ENCODE results near the gene GFPT2.
A peak's percentile ranks its signal among the peaks of the same experiment; 100 is the strongest.

Gene GFPT2

DNA sequence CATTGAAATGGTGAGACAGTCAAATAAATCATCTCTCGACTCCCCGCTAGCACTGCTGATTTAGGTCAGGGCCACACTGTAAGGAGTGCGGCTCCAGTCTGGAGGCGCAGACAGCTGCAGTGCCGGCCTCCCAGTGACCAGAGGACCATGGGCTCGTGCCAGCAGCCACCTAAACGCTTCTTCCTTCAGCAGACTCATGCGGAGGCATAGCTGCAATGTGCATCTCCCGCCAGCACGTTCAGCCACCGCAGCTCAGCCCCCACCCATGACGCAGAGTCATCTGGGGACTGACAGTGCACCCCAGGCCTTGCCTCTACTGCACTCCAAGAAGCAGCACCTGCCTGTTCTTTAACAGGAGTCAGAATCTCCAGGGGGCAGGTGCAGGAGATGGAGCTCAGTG lies 47.7 kb downstream of the GFPT2 start:
- H3K4me3 ChIP-seq, result no peak overlapping the region
- TF ChIP-seq, protein P1, sequence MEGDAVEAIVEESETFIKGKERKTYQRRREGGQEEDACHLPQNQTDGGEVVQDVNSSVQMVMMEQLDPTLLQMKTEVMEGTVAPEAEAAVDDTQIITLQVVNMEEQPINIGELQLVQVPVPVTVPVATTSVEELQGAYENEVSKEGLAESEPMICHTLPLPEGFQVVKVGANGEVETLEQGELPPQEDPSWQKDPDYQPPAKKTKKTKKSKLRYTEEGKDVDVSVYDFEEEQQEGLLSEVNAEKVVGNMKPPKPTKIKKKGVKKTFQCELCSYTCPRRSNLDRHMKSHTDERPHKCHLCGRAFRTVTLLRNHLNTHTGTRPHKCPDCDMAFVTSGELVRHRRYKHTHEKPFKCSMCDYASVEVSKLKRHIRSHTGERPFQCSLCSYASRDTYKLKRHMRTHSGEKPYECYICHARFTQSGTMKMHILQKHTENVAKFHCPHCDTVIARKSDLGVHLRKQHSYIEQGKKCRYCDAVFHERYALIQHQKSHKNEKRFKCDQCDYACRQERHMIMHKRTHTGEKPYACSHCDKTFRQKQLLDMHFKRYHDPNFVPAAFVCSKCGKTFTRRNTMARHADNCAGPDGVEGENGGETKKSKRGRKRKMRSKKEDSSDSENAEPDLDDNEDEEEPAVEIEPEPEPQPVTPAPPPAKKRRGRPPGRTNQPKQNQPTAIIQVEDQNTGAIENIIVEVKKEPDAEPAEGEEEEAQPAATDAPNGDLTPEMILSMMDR (IDR thresholded peaks at IDR 0.05), result no peak
- peak; percentile 62 for DNase-seq (ENCODE audit: low spot score)

DNA sequence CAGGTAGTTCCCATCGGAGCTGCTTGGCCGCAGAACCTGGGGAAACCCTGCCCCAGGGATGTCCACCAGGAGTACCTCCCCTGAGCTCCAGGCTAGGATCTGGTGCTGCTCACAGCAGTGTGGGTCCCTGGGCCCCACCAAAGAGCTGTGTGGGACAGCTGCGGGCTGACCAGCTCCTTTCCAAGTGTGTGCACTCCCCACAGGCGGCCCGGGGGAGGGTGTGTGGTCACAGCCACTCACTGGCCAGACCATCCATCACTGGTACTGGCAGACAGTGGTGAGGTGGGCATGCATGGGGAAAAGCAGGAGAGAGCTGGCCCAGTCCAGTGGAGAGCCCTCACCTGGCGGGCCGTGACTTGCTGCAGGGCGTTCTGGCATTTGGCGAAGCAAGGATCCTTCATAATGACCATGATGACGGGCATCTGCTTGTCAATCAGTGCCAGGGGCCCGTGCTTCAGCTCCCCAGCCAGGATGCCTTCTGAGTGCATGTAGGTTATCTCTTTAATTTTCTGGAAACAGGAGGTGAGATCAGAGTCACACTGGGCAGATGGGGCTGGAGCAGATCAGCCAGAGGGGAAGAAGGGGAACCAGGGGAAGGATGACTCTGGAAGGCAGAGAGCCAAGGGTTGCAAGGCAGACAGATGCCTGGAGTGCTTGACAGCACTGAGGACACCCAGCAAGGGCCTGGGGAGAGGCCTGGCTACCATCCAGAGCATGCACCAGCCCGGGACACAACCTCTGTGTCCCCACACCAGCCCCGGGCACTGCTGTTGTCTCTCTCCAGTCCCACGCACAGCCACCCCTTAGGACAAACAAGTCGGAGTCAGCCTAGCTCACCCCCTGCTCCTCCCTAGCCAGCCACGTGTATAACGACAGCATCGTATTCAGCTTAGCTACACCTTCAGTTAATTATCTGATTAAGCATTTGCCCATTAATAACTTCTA lies 48.4 kb downstream of the GFPT2 start:
- Histone ChIP-seq H3K27ac (no peak overlapping the region), H3K4me3 (no peak overlapping the region)
- TF ChIP-seq, protein P1 (IDR thresholded peaks at IDR 0.05), result no peak
- DNase-seq (ENCODE audit: low spot score), result peak; percentile 60

More for the DNA sequence above, 47.7 kb downstream of the GFPT2 start:
- no peak overlapping the region for H3K27ac ChIP-seq

DNA sequence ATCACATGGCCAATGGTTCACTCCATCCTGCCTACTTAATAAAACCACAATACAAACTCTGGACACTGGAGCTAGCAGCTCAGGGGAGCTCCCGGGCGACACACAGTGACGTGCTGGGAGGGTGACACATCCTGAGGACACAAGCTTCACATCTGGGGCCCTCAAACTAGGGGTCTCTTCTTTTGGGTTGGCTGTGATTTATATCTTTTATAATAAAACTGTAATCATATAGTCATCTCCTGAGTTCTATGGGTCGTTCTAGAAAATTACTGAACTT lies 49.2 kb downstream of the GFPT2 start:
- TF ChIP-seq, protein P1 (IDR thresholded peaks at IDR 0.05), result no peak
- DNase-seq (ENCODE audit: low spot score), result no peak
- no peak overlapping the region for H3K27ac ChIP-seq
- no peak overlapping the region for H3K4me3 ChIP-seq

DNA sequence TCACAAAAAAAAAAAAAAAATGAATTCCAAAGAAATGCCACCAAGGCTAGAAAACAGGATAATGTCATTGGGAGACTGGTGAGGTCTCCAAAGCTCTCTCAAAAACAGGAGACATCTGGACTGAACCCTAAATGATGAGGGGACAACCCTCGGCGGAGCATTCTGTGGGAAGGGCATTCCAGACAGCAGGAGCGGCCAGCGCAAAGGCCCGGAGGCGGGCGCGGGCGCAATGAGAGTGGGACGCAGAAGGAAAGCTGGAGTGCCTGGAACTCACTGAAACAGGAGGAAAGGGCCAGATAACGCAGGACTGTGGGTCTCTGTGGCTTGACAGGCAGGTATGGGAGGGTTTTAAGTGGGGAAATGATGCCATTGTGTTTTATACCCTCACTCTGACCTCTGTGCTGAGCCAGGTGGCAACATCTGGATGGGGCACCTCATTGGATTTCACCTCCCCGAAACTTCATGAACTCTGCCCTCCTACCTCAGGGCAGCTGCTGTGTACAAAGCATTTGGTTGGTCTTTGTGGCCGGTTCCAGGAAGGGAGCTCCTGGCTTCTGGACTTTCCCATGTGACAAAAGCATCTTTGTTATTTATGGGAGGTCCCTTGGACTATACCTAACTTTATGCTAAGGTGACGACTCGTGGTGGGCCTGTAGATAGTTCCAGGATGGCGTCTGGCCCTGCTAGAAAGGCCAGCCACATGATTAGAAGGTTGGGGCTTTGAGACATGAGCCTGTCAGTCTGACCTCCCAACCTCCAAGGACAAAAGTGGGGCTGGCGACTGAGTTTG lies 49.7 kb downstream of the GFPT2 start:
- DNase-seq (ENCODE audit: low spot score), result no peak
- H3K4me3 ChIP-seq, result no peak overlapping the region
- TF ChIP-seq, protein P1 (IDR thresholded peaks at IDR 0.05), result no peak

DNA sequence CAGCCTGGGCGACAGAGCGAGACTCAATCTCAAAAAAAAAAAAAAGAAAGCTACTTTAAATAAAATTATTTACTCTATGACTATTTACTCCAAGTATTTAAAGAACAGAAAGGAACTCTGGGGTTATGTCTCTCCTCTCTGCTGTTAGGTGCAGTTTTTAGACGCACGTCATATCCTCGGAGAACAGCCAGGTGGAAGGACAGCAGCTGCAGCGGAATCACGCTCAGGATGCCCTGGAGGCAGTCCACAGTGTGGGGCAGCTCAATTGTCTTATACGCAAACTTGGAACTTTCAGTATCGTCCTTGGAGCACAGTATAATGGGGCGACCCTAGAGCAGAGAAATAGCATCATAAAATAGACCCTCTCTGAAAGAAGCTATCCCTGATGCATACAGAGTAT lies 50.9 kb downstream of the GFPT2 start:
- TF ChIP-seq, protein P1 (IDR thresholded peaks at IDR 0.05), result no peak
- Histone ChIP-seq H3K4me3 (no peak overlapping the region), H3K27ac (no peak overlapping the region)
- peak; percentile 43 for DNase-seq (ENCODE audit: low spot score)

More for the DNA sequence above, 49.7 kb downstream of the GFPT2 start:
- no peak overlapping the region for H3K27ac ChIP-seq

DNA sequence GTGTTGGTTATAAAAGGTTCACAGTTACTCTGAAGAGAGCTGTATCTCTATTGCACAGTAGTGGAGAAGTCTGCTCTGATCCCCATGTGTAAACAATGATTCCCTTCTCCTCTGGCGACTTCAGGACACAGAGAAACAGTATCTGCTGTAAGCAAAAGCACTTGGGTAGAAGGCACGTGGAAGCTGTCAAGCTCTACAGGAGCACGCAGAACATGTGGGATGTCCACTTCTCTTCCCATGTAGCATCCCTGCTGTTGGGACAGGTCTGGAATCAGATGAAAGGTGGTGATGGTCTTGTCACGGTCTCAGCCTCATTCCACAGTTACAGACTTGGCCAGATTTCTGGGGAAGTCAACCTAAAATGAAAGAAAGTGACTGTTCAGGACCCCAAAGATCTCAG lies 51.9 kb downstream of the GFPT2 start:
- no peak overlapping the region for H3K27ac ChIP-seq
- no peak for DNase-seq (ENCODE audit: low spot score)
- H3K4me3 ChIP-seq, result no peak overlapping the region
- TF ChIP-seq, protein P1 (IDR thresholded peaks at IDR 0.05), result no peak
